Testis (tissue), 2 donors: ENCODE measurements around the gene MAP1LC3B.

Source experiments
- POLR2A ChIP-seq: fragments of 450-650 bp; IDR thresholded peaks from one replicate; pipeline ENCODE4 v1.6.1; 2017; ENCODE audit warnings: antibody characterized with exemption, mild to moderate bottlenecking, moderate library complexity
- TF ChIP-seq, protein P1 (sequence below), 3 experiments: fragments of 450-650 bp in 2 of 3; fragments of 200-600 bp in 1 of 3; sonication (generic) in 1 of 3; IDR thresholded peaks; one replicate each; pipeline ENCODE4 v1.5.1; 2016 to 2019; ENCODE audit warnings: antibody characterized with exemption in 3 of 3, mild to moderate bottlenecking in 2 of 3, moderate library complexity in 1 of 3

DNA sequence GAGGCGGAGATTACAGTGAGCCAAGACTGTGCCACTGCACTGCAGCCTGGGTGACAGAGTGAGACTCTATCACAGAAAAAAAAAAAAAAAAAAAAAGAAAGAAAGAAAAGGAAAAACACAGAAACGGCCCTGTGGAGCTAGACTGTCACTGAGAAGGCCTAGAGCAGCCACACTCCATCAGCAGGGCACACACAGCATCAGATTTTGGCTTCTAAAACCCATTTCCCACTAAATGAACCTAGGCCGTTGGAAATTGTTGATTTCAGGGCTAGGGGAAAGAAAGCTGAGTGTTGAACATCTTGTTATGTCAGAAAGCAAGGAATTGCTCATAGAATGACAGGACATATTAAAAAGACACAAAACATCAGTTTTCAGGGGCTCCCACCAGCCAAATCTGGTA is 51.8 kb downstream of the MAP1LC3B start:
- TF ChIP-seq, protein P1, sequence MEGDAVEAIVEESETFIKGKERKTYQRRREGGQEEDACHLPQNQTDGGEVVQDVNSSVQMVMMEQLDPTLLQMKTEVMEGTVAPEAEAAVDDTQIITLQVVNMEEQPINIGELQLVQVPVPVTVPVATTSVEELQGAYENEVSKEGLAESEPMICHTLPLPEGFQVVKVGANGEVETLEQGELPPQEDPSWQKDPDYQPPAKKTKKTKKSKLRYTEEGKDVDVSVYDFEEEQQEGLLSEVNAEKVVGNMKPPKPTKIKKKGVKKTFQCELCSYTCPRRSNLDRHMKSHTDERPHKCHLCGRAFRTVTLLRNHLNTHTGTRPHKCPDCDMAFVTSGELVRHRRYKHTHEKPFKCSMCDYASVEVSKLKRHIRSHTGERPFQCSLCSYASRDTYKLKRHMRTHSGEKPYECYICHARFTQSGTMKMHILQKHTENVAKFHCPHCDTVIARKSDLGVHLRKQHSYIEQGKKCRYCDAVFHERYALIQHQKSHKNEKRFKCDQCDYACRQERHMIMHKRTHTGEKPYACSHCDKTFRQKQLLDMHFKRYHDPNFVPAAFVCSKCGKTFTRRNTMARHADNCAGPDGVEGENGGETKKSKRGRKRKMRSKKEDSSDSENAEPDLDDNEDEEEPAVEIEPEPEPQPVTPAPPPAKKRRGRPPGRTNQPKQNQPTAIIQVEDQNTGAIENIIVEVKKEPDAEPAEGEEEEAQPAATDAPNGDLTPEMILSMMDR (IDR thresholded peaks at IDR 0.05), result no peak
- no peak for TF ChIP-seq POLR2A
